Bronchial epithelial cell (primary cell): ENCODE data around the gene SP6. TPM values are rescaled to one million over a fixed set of nuclear protein-coding genes. Genes with fewer than 3 reads are reported as not detected.

ENCODE experiments used
- DNase-seq: peaks from one replicate; pipeline ENCODE4 v3.0.0-alpha.2; 2010; ENCODE audit warnings: low read depth
- FAIRE-seq: peaks from 2 replicates; lab custom pipeline; 2011; peaks lifted over from hg19 to GRCh38; lab: Jason Lieb, UNC
- H3K27me3 ChIP-seq: 2 replicates; pipeline ENCODE4 v1.5.1; 2011; ENCODE audit warnings: low read length; ENCODE audit not compliant: control insufficient read depth, insufficient read depth
- H3K36me3 ChIP-seq: 2 replicates; pipeline ENCODE4 v1.5.1; 2011; ENCODE audit warnings: low read length; ENCODE audit not compliant: control insufficient read depth, insufficient read depth
- H3K4me3 ChIP-seq: 2 replicates; pipeline ENCODE4 v1.5.1; 2011; ENCODE audit warnings: mild to moderate bottlenecking, low read depth, low read length, control low read depth
- total RNA-seq: library from RNA; depleted of rRNA; stranded (reverse); fragments of >200 nt; gene quantifications from 2 replicates; pipeline ENCODE4 v1.2.1, GENCODE V29; 2014
- TF ChIP-seq, protein P1 (sequence below): IDR thresholded peaks from 2 replicates; pipeline ENCODE4 v1.5.1; 2011; ENCODE audit warnings: mild to moderate bottlenecking, moderate library complexity, low read length, control low read depth, inconsistent platforms; ENCODE audit not compliant: insufficient read depth, severe bottlenecking

SP6 gene
- total RNA-seq, 1 donor from 2014 or later: 0.79 TPM

DNA sequence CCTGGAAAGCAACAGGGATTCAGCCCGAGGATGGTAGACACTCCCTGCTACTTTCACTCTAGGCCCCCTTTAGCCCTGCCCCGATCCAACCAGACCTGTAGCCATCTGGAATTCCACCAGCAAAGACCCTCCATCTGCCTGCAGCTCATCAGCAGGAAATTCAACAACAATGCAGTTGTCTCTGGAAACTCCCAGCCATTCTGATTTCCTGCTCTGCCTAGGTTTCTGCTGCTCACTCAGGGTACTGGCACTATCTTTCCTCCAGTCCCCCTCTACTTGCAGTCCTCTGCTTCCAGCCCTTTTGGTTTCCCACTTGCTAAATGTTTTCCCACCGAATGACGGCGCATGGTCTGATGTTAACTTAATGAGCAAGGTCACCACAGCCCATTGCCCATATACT is 2.7 kb upstream of the SP6 start:
- TF ChIP-seq, protein P1, sequence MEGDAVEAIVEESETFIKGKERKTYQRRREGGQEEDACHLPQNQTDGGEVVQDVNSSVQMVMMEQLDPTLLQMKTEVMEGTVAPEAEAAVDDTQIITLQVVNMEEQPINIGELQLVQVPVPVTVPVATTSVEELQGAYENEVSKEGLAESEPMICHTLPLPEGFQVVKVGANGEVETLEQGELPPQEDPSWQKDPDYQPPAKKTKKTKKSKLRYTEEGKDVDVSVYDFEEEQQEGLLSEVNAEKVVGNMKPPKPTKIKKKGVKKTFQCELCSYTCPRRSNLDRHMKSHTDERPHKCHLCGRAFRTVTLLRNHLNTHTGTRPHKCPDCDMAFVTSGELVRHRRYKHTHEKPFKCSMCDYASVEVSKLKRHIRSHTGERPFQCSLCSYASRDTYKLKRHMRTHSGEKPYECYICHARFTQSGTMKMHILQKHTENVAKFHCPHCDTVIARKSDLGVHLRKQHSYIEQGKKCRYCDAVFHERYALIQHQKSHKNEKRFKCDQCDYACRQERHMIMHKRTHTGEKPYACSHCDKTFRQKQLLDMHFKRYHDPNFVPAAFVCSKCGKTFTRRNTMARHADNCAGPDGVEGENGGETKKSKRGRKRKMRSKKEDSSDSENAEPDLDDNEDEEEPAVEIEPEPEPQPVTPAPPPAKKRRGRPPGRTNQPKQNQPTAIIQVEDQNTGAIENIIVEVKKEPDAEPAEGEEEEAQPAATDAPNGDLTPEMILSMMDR: no peak
- FAIRE-seq: no peak
- DNase-seq: no peak
- Histone ChIP-seq H3K27me3 (peaks cover 23% of the 10 kb centered on the region), H3K36me3 (no peaks in the 10 kb centered on the region), H3K4me3 (no peak overlapping the region)

DNA sequence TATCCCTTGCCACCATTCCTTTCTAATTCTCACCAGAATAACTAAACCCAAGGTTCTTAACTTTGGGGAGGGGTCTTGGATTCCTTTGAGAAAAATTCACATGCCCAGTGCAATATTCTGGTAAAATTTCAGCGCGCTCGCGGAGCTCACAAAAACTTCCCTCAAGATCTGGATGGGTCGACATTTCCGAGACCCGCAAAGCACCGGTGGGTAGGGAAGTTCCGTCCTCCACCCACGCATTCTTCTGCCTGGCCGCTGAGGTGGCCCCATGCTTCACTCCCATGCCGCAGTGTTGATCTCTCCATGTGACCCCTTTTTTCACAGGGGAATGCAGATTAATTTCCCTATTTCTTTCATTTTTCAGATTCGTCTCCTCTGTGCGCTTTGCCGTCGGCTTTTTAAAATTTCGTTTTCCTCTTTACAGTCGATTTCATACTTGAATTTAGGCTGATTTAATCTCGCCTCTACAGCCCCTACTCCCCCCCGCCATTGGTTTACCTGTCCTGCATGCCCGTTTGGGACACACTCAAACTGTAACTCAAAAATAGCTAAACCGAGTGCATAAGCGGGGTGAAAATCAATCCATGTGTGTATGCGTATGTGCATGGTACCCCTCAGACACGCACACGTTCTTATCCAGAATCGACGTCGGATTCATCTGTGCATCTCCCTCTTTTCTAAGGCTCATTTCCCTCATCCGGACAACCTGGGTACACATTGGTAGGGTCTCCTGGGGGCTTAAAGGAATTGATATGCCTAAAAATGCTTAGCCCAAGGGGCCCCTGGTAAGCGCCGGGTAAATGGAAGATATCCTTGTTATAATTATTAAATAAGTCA is 1.4 kb upstream of the SP6 start:
- no peak for FAIRE-seq
- Histone ChIP-seq H3K27me3 (peaks cover 23% of the 10 kb centered on the region), H3K36me3 (no peaks in the 10 kb centered on the region), H3K4me3 (no peak overlapping the region)
- DNase-seq: no peak
- TF ChIP-seq, protein P1: no peak

DNA sequence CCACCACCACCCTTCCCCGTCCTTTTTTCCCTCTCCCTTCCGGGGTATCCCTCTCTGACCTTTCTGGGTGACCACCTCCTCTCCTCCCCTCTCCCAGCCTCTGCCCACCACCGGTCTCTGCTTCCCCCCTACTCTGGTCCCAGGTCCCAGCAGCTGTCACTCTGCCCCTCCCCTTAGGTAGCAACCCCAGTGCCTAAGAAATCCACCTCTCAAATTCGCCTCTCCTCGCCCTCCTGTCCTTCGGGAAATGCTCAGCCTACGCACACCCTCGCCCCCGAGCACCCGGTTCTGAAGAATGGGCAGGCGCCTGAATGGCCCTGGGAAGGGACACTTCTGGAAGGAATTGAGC is 775 bp upstream of the SP6 start:
- TF ChIP-seq, protein P1: no peak
- Histone ChIP-seq H3K27me3 (peaks cover 23% of the 10 kb centered on the region), H3K4me3 (no peak overlapping the region), H3K36me3 (no peaks in the 10 kb centered on the region)
- no peak for FAIRE-seq
- DNase-seq: no peak

DNA sequence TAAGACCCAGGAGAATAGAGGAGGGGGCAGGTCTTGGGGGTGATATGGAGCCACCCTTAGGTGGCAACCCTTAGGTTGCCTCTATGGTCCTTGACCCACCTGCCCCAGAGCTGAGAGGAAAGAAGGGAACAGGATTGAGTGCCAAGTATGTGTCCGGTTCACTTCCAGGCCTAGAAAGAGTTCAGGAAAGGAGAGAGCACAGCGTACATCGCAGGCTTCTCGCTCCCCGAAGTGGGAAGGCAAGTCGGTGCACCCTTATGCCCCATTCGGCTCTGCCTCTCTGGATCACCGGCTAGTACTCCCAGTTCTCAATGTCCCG is 631 bp downstream of the SP6 start:
- Histone ChIP-seq H3K4me3 (peak overlapping the region; percentile 60), H3K27me3 (peaks cover 23% of the 10 kb centered on the region), H3K36me3 (no peaks in the 10 kb centered on the region)
- DNase-seq (no peak), FAIRE-seq (no peak)
- TF ChIP-seq, protein P1: no peak

DNA sequence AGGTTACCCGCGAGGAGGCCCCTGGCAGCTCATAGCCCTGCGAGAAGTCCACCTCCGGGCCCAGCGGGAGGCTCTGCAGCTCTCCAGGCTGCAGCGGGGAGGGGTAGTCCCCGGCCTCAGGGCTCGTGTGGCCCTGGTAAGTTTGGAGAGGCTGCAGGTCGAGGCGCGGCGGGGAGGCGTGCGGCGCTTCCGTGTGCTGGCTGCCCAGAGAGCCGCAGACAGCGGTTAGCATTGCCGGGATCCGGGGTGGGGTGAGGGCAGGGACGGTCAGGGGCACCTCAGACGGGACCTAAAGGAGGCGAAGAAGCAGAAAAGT is 2.8 kb downstream of the SP6 start:
- H3K27me3 ChIP-seq: peaks cover 12% of the 10 kb centered on the region
- H3K36me3 ChIP-seq: no peaks in the 10 kb centered on the region
- no peak for FAIRE-seq

More for the DNA sequence above, 2.8 kb downstream of the SP6 start:
- no peak for DNase-seq
- H3K4me3 ChIP-seq: no peak overlapping the region
- TF ChIP-seq, protein P1: no peak
